Liver (tissue), 9 donors: ENCODE results near the gene MLLT10. TPM values are rescaled to one million over a fixed set of nuclear protein-coding genes. Genes with fewer than 3 reads are reported as not detected.

Source experiments
- DNase-seq: peaks from one replicate; pipeline ENCODE4 v3.0.0-alpha.2; 2017; ENCODE audit warnings: low spot score
- H3K27ac ChIP-seq, 2 donors: one replicate each; pipeline ENCODE4 v1.7.0; 2013; ENCODE audit warnings: inconsistent platforms in 2 of 2, low read length in 2 of 2, control low read depth in 1 of 2, low read depth in 1 of 2, mild to moderate bottlenecking in 1 of 2
- H3K27me3 ChIP-seq, 4 donors: one replicate each; pipeline versions ENCODE4 v1.6.1 to v1.7.0; 2013; ENCODE audit warnings: low read length in 3 of 4, inconsistent platforms in 1 of 4, mild to moderate bottlenecking in 1 of 4, moderate library complexity in 1 of 4; ENCODE audit not compliant: control insufficient read depth in 4 of 4, insufficient read depth in 4 of 4
- H3K36me3 ChIP-seq, 4 donors: one replicate each; pipeline versions ENCODE4 v1.6.1 to v1.7.0; 2013; ENCODE audit warnings: low read length in 3 of 4, mild to moderate bottlenecking in 3 of 4, low read depth in 1 of 4, moderate library complexity in 1 of 4; ENCODE audit not compliant: control insufficient read depth in 4 of 4, insufficient read depth in 3 of 4
- H3K4me1 ChIP-seq, 4 donors: one replicate each; pipeline versions ENCODE4 v1.6.1 to v1.7.0; 2013; ENCODE audit warnings: low read length in 3 of 4, mild to moderate bottlenecking in 3 of 4, moderate library complexity in 1 of 4; ENCODE audit not compliant: control insufficient read depth in 4 of 4, insufficient read depth in 4 of 4
- H3K4me3 ChIP-seq, 3 donors: one replicate each; pipeline versions ENCODE4 v1.6.1 to v1.7.0; 2013; ENCODE audit warnings: low read length in 3 of 3, control low read depth in 1 of 3, low read depth in 1 of 3, mild to moderate bottlenecking in 1 of 3
- H3K9ac ChIP-seq, 2 donors: one replicate each; pipeline ENCODE4 v1.7.0; 2013; ENCODE audit warnings: low read length in 2 of 2, mild to moderate bottlenecking in 2 of 2, moderate library complexity in 2 of 2, control low read depth in 1 of 2, low read depth in 1 of 2
- H3K9me3 ChIP-seq, 4 donors: one replicate each; pipeline versions ENCODE4 v1.6.1 to v1.7.0; 2013; ENCODE audit warnings: low read length in 3 of 4; ENCODE audit not compliant: control insufficient read depth in 4 of 4
- ATF3 ChIP-seq: IDR thresholded peaks from 2 replicates; pipeline ENCODE4 v1.6.1; 2016; ENCODE audit warnings: antibody characterized with exemption
- FOXA1 ChIP-seq: IDR thresholded peaks from 2 replicates; pipeline ENCODE4 v1.6.1; 2016; ENCODE audit warnings: antibody characterized with exemption
- REST ChIP-seq: IDR thresholded peaks from 2 replicates; pipeline ENCODE4 v1.6.1; 2016; ENCODE audit warnings: antibody characterized with exemption, mild to moderate bottlenecking
- RXRA ChIP-seq, 2 donors: IDR thresholded peaks; 2 replicates each; pipeline ENCODE4 v1.6.1; 2017 to 2018; ENCODE audit warnings: antibody characterized with exemption in 2 of 2, mild to moderate bottlenecking in 1 of 2
- YY1 ChIP-seq: IDR thresholded peaks from 2 replicates; pipeline ENCODE4 v1.6.1; 2016; ENCODE audit warnings: antibody characterized with exemption, mild to moderate bottlenecking
- ZBTB33 ChIP-seq: IDR thresholded peaks from 2 replicates; pipeline ENCODE4 v1.6.1; 2016; ENCODE audit warnings: antibody characterized with exemption
- WGBS: extraction: QIAGEN DNeasy Blood & Tissue Kit; methylation state at CpG from one replicate; pipeline ENCODE4 v1.1.7; 2013; 5-methylcytosine and 5-hydroxymethylcytosine counted together
- polyA plus RNA-seq, 2 donors: library from polyadenylated mRNA; stranded (reverse) in 1 of 2; unstranded in 1 of 2; fragments of 200-250 nt in 1 of 2; fragments of >200 nt in 1 of 2; fragmentation: Nextera tagmentation in 1 of 2; extraction: Ambion mirVana in 1 of 2; gene quantifications; one replicate each; pipeline versions ENCODE4 v1.2.1 to v1.2.3, GENCODE V29; 2013 to 2015
- total RNA-seq, 2 donors: library from RNA; depleted of rRNA; stranded (reverse); fragments of >200 nt; gene quantifications; one replicate each; pipeline ENCODE4 v1.2.3, GENCODE V29; 2014
- TF ChIP-seq, protein P1 (sequence below): fragments of 150-350 bp; IDR thresholded peaks from 2 replicates; pipeline ENCODE4 v1.5.1; 2017; ENCODE audit warnings: improper control_type of control experiment, low read depth, low read length; ENCODE audit not compliant: missing input control
- donor health status: healthy.
- donor health status: healthy.
- donor health status: healthy.
- donor health status: healthy.
- donor health status: healthy.

The MLLT10 gene
- total and polyA plus RNA-seq, 4 donors = 11.9 to 47.4 (median 22.6) TPM

- Histone ChIP-seq H3K27ac (peak overlapping the region; percentile 99 to 100), H3K36me3 (peaks cover 0 to 6% (median 0%) of the 10 kb centered on the region in 4 donors), H3K27me3 (no peaks in the 10 kb centered on the region), H3K9me3 (no peaks in the 10 kb centered on the region), H3K4me3 (peak overlapping the region; percentile 83 to 95 (median 89)), H3K4me1 (peaks cover 2 to 18% (median 11%) of the 10 kb centered on the region in 4 donors), H3K9ac (peak overlapping the region; percentile 82 to 86)
- 21% methylated on average over 10 of the region's 10 CpGs for WGBS
- TF ChIP-seq REST (no peak), FOXA1 (no peak), YY1 (no peak), ZBTB33 (no peak)
- TF ChIP-seq, protein P1, sequence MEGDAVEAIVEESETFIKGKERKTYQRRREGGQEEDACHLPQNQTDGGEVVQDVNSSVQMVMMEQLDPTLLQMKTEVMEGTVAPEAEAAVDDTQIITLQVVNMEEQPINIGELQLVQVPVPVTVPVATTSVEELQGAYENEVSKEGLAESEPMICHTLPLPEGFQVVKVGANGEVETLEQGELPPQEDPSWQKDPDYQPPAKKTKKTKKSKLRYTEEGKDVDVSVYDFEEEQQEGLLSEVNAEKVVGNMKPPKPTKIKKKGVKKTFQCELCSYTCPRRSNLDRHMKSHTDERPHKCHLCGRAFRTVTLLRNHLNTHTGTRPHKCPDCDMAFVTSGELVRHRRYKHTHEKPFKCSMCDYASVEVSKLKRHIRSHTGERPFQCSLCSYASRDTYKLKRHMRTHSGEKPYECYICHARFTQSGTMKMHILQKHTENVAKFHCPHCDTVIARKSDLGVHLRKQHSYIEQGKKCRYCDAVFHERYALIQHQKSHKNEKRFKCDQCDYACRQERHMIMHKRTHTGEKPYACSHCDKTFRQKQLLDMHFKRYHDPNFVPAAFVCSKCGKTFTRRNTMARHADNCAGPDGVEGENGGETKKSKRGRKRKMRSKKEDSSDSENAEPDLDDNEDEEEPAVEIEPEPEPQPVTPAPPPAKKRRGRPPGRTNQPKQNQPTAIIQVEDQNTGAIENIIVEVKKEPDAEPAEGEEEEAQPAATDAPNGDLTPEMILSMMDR = no peak
- DNase-seq = no peak
These were observed 1.2 kb upstream of the MLLT10 start for GRCh38 chr10:21532694-21533466.

DNA sequence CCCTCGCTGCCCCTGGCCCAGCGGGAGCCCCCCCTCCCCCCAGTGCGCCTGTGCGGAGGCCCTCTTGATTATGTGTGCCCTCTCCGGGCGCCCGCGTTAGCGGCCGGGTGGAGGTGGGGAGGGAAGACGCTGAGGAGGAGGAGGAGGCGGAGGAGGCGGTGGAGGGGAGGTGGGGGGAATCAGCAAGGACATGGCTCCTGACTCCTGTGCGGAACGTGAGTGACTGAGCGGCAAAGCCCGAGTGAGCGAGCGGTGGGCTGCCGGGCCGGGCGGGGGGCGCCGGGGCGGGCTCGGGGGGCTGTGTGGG, 201 bp downstream of the MLLT10 start:
- WGBS = under 1% methylated on average over 25 of the region's 26 CpGs
- H3K4me3 ChIP-seq = peak overlapping the region; percentile 66 to 95 (median 89)
- H3K27me3 ChIP-seq = no peaks in the 10 kb centered on the region
- H3K9me3 ChIP-seq = no peaks in the 10 kb centered on the region
- H3K36me3 ChIP-seq = peaks cover 0 to 6% (median 4%) of the 10 kb centered on the region in 4 donors
- peak overlapping the region; percentile 99 to 100 for H3K27ac ChIP-seq
- H3K4me1 ChIP-seq = peaks cover 2 to 12% (median 11%) of the 10 kb centered on the region in 4 donors
- no peak for TF ChIP-seq REST
- TF ChIP-seq RXRA (IDR thresholded peaks at IDR 0.05) = no peak
- no peak for TF ChIP-seq ATF3
- no peak for DNase-seq
- no peak overlapping the region for H3K9ac ChIP-seq
